Cortex of kidney (tissue), 1 donor: ENCODE measurements around the gene CD72.
A peak's percentile ranks its signal among the peaks of the same experiment; 100 is the strongest.
"Not testable (repeated sequence)": the region's sequence is repeated elsewhere in the genome, so short reads cannot be mapped to it uniquely, and the experiment has no call there.

Experiments used
- DNase-seq: peaks from one replicate; lab custom pipeline; 2025; lab: John Stamatoyannopoulos, UW

Gene CD72

GRCh38 chr9:35649431-35650340 lies 31.5 kb upstream of the CD72 start:
- DNase-seq: no peak

DNA sequence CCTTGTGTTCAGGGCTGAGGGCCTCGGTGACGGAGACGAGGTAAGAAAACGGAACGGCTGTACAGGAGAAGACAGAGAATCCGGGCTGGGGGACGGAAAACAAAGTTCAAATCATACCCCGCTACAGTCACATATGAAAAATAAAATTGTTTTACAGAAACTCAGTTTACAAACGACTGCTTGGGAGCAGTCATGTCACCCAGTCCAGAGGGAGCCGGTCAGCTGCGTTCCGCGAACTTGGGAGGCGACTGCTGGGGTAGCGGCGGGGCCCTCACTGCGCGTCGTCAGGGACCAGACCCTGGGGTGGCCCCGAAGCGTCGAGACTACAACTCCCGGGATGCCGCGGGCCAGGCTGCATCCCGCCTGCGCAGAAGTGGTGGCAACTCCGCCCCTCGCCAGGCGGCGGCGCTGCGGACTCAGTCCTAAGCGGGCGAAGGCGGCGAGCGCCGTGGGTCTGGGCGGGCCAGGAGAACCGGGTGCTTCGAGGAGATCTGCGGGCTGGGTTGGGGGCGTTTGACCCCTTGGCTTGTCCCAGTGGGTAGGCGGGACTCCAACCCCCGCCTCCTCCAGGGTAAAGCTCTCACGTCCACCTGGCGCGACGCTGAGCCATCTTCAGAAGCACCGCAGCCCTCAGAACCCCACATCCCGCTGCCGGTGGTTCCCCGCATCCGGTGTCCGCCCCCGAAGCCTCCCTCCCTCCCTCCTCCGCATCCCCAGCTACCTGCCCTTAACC lies 28.5 kb upstream of the CD72 start:
- peak; percentile 41 for DNase-seq

- no peak for DNase-seq
Observed at GRCh38 chr9:35646153-35646532, 27.9 kb upstream of the CD72 start.

GRCh38 chr9:35645736-35646135 lies 27.5 kb upstream of the CD72 start:
- DNase-seq: not testable (repeated sequence)

DNA sequence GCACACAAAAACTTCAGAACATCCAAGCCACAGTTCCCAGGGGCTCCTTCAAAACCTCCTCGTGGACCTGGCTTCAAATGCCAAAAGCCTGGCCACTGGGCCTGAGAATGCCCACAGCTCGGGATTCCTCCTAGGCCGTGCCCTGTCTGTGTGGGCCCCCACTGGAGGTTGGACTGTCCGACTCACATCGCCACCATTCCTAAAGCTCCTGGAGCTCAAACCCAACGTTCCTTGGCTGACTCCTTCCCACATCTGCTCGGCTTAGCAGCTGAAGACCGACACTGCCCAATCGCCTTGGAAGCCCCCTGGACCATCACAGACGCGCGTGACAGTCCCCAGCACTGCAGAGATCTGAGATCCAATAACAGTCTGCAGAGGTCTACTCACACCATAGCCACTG lies 24.8 kb upstream of the CD72 start:
- DNase-seq: no peak

- not testable (repeated sequence) for DNase-seq
Observed at GRCh38 chr9:35641478-35641877, 23.3 kb upstream of the CD72 start.

GRCh38 chr9:35640431-35640830 lies 22.2 kb upstream of the CD72 start:
- not testable (repeated sequence) for DNase-seq

- DNase-seq: no peak
Observed at GRCh38 chr9:35639631-35640030, 21.4 kb upstream of the CD72 start.

- DNase-seq: not testable (repeated sequence)
Observed at GRCh38 chr9:35639225-35639624, 21.0 kb upstream of the CD72 start.

DNA sequence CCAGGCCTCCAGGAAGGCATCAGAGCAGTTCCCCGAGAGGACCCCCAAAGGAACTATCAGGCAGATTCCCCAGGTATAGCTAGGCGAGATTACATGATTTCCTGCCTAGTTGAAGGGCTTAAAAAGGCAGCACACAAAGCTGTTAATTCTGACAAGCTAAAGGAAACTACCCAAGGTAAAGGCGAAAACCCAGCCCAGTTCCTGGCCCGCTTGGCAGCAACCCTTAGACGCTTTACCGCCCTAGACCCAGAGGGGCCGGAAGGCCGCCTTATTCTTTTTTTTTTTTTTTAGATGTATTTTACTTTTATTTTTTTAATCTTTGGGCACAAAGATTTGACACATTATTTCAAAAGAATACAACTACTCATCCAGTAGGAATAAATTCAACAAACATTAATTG lies 20.5 kb upstream of the CD72 start:
- not testable (repeated sequence) for DNase-seq

DNA sequence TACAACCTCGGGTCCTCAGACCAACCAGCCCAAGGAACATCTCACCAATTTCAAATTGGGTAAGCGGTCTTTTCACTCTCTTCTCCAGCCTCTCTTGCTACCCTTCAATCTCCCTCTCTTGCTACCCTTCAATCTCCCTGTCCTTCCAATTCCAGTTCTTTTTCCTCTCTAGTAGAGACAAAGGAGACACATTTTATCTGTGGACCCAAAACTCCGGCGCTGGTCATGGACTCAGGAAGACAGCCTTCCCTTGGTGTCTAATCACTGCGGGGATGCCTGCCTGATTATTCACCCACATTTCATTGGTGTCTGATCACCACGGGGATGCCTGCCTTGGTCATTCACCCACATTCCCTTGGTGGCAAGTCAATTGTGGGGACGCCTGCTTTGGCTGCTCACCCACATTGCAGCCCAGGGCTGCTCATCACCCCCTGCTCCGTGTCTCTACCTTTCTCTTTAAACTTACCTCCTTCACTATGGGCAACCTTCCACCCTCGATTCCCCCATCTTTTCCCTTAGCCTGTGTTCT lies 19.3 kb upstream of the CD72 start:
- not testable (repeated sequence) for DNase-seq

- DNase-seq: not testable (repeated sequence)
Observed at GRCh38 chr9:35636877-35637246, 18.6 kb upstream of the CD72 start.

- DNase-seq: no peak
Observed at GRCh38 chr9:35636135-35636876, 18.1 kb upstream of the CD72 start.

DNA sequence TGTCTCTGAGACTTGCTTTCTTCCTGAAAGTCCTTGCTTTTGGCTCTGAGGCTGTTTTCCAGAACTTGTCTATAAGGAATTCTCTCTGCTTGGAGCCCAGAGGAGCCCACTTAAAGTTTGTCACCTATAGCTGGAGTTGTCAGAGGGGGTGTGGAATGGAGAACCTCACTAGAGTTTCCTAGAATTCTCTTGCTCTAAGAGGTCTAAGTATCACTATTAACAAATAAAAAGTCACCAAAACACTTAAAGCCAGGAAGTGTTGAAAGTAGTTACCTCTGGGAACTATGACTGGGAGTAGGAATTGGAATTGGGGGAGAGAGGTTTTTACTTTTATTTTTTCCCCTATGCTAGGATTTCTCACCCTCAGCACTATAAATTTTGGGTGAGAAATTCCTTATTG lies 17.5 kb upstream of the CD72 start:
- DNase-seq: no peak

DNA sequence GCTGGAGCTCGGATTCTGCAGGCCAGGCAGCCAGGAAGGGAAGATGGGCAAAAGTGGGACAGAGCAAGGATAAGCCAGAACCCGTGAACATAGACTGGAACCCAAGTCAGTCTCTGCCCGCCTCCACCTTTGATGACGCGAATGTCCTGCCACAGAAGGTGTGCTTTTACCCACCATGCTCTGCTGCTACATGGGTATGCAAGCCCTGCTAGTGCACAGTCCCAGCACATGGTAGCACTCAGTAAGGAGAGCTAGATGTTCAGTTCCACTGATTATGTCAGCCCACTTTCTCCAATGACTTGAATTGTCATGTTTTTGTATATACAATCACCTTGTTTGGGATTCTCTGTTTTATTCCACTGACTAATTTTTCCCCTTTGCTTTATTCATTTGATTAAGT lies 11.4 kb upstream of the CD72 start:
- no peak for DNase-seq

DNA sequence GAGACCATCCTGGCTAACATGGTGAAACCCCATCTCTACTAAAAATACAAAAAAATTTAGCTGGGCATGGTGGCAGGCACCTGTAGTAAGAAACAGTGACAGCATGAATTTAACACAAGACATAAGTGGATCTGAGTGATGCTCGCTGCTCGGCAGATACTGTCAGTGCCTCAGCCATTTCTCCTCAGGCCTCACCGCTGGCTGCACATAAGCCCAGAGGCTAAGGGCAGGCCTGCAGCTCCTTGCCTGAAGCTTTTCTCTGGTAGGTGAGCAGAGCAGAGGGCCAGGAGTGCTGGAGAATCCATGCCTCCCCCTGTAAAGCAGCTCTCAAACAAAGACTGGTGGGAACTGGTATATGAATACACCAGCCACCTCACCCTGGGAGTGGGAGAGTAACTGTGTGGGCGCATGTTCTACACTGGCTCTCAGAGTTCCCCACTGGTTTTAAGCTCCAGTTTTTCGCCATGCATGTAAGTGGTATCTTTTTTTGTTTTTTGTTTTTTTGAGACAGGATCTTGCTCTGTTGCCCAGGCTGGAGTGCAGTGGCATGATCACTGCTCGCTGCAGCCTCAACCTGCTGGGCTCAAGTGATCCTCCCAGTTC lies 10.3 kb upstream of the CD72 start:
- DNase-seq: no peak

GRCh38 chr9:35627575-35627974 lies 9.4 kb upstream of the CD72 start:
- DNase-seq: no peak

DNA sequence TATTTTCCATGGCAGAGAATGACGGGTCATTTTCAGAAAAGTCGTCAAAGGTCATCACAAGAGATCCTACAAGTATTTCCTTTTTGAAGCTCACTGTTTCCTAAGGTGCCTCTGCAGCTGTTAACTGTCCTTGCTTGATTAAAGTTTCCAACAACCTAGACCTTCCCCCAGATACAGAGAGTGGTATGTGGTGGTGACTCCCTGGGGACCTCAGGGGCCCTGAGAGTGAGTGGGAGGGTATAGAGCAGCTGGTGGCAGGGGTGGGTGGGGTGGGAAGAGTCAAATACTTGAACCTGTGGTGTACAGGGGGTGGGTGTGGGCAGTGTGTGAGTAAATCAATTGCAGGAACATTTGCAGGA lies 1.6 kb upstream of the CD72 start:
- DNase-seq: no peak

DNA sequence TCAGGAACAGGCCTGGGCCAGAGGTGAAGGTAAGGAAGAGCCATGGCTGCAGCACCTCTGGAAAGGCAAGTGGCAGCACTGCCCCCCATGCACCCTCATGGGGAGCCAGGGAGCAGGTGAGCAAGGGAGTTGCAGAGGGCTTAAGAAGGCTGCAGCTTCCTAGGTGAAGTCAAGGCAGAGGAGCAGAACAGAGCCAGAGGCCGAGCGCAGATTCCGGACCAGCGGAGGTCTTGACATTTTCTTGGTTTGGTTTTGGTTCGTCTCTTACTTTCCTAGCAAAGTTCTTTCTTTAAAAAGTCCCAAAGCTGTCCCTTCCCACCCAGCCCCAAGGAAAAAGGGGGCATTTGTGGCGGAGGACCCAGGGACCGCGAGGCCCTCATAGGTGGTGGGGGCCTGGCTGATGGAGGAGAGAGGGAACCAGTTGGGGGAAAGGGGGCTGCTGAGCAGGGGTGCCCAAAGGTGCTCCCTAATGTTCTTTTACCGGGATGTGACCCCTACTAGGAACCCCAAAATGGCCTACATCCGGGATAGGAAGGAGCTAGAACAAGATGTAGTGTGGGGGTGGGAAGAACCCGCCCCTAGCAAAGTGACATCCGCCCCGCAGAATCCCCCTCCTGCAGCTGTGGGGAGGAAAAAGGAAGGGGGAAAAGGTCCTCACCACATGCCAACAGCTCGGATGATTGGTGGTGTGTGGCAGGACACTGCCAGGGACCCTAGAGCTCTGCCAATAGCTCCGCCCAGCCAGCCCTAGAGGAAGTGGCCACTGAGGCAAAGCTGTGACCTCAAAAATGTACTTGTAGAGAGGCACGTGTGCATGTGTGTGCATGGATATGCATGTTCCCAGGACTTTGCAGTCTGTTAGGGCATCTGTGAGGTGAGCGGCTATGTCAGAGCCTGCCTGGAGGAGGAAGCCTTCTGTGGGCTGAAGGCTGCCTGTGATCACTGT lies 914 bp upstream of the CD72 start:
- no peak for DNase-seq

- no peak for DNase-seq
Observed at GRCh38 chr9:35617548-35617947, 665 bp downstream of the CD72 start.
